HCT116 (cell line): ENCODE results near the gene DBX1. TPM values are rescaled to one million over a fixed set of nuclear protein-coding genes. Genes with fewer than 3 reads are reported as not detected.

Source experiments
- ATAC-seq: fragments of 200-7000 bp; cut with Tn5 transposase; 2 replicates; pipeline ENCODE4 v1.9.1; 2020; ENCODE audit warnings: mild to moderate bottlenecking, moderate library complexity
- BruUV-seq: library from RNA; stranded (reverse); fragments of 400-500 nt; replicated peaks from 2 replicates; lab custom pipeline; 2021; lab: Mats Ljungman, UMichigan
- CTCF ChIA-PET: fragments of 300-600 bp; sonication (Branson Sonifier 250); formaldehyde crosslinking; loops from one replicate; lab custom pipeline; 2021; ENCODE audit warnings: antibody characterized with exemption; lab: Charles Lee
- POLR2A ChIA-PET: fragments of 300-600, 350-600 bp; sonication (Branson Sonifier 250); formaldehyde crosslinking; loops from one replicate; lab custom pipeline; 2021; ENCODE audit warnings: antibody characterized with exemption; lab: Charles Lee
- RAD21 ChIA-PET, 2 experiments: fragments of 300-600 bp; sonication (Branson Sonifier 250); formaldehyde crosslinking; loops; one replicate each; lab custom pipeline; 2023; ENCODE audit warnings: low total read pairs in 2 of 2; ENCODE audit not compliant: uncharacterized antibody in 2 of 2, unreplicated experiment in 2 of 2, low non-redundant PET in 1 of 2; lab: Charles Lee
- DNase-seq: peaks from one replicate; pipeline ENCODE4 v3.0.0-alpha.2; 2010; ENCODE audit warnings: low read depth, low spot score
- H2AFZ ChIP-seq: fragments of 200-600 bp; shearing (Covaris generic), sonication (generic); 2 replicates; pipeline ENCODE4 v1.6.1; 2017; ENCODE audit warnings: low read depth, mixed run types, mixed read lengths, antibody characterized with exemption, low read length; ENCODE audit not compliant: poor library complexity, severe bottlenecking
- H3K27ac ChIP-seq: 2 replicates; pipeline ENCODE4 v1.5.1; 2012; ENCODE audit warnings: low read depth, low read length
- H3K27me3 ChIP-seq: fragments of 200-600 bp; sonication (generic); 2 replicates; pipeline ENCODE4 v1.6.1; 2016; ENCODE audit warnings: mixed run types, low read length, mixed read lengths; ENCODE audit not compliant: insufficient read depth
- H3K36me3 ChIP-seq, 2 experiments: fragments of 200-500 bp in 1 of 2; fragments of 200-600 bp in 1 of 2; sonication (Bioruptor generic) in 1 of 2; sonication (generic) in 1 of 2; 2 replicates each; pipeline versions ENCODE4 v1.5.1 to v1.6.1; 2014 to 2016; ENCODE audit warnings: low read length in 2 of 2, inconsistent platforms in 1 of 2, mixed read lengths in 1 of 2, mixed run types in 1 of 2; ENCODE audit not compliant: insufficient read depth in 2 of 2, control insufficient read depth in 1 of 2
- H3K4me1 ChIP-seq, 2 experiments: fragments of 200-600 bp in 1 of 2; sonication (generic) in 1 of 2; 2 replicates each; pipeline versions ENCODE4 v1.5.1 to v1.6.1; 2012 to 2017; ENCODE audit warnings: low read length in 2 of 2, inconsistent platforms in 1 of 2, mild to moderate bottlenecking in 1 of 2, mixed read lengths in 1 of 2, mixed run types in 1 of 2, moderate library complexity in 1 of 2; ENCODE audit not compliant: insufficient read depth in 2 of 2, control insufficient read depth in 1 of 2
- H3K4me2 ChIP-seq: fragments of 200-600 bp; sonication (generic); 2 replicates; pipeline ENCODE4 v1.6.1; 2017; ENCODE audit warnings: mixed run types, low read length, mixed read lengths
- H3K4me3 ChIP-seq, 2 experiments: fragments of 200-600 bp in 1 of 2; sonication (generic) in 1 of 2; replicated peaks in 1 of 2; 2 replicates each; pipeline ENCODE4 v1.5.1; 2011 to 2016; ENCODE audit warnings: low read length in 2 of 2, control low read depth in 1 of 2, low read depth in 1 of 2, mild to moderate bottlenecking in 1 of 2, mixed read lengths in 1 of 2, mixed run types in 1 of 2
- H3K79me2 ChIP-seq: fragments of 200-600 bp; sonication (generic); 2 replicates; pipeline ENCODE4 v1.6.1; 2017; ENCODE audit warnings: mild to moderate bottlenecking, mixed run types, low read length, moderate library complexity, mixed read lengths; ENCODE audit not compliant: insufficient read depth
- H3K9ac ChIP-seq: fragments of 200-600 bp; sonication (generic); 2 replicates; pipeline ENCODE4 v1.6.1; 2016; ENCODE audit warnings: low read length, mixed read lengths
- H3K9me2 ChIP-seq: fragments of 200-600 bp; sonication (generic), shearing (Covaris generic); 2 replicates; pipeline ENCODE4 v1.6.1; 2017; ENCODE audit warnings: mixed run types, mild to moderate bottlenecking, moderate library complexity; ENCODE audit not compliant: insufficient read depth
- H3K9me3 ChIP-seq, 2 experiments: fragments of 200-500 bp in 1 of 2; fragments of 200-600 bp in 1 of 2; sonication (Bioruptor generic) in 1 of 2; sonication (generic) in 1 of 2; 2 replicates each; pipeline ENCODE4 v1.6.1; 2014 to 2017; ENCODE audit warnings: low read length in 2 of 2, mixed read lengths in 2 of 2, inconsistent platforms in 1 of 2, low read depth in 1 of 2, mild to moderate bottlenecking in 1 of 2, mixed run types in 1 of 2, moderate library complexity in 1 of 2; ENCODE audit not compliant: control insufficient read depth in 1 of 2, insufficient read depth in 1 of 2
- H4K20me1 ChIP-seq: fragments of 200-600 bp; sonication (generic), shearing (Covaris generic); 2 replicates; pipeline ENCODE4 v1.6.1; 2017; ENCODE audit warnings: mixed run types, mild to moderate bottlenecking, moderate library complexity; ENCODE audit not compliant: insufficient read depth
- RAD21 ChIP-seq: IDR thresholded peaks from 2 replicates; pipeline ENCODE4 v1.6.1; 2012; ENCODE audit warnings: low read depth, mild to moderate bottlenecking
- SP1 ChIP-seq: IDR thresholded peaks from 2 replicates; pipeline ENCODE4 v1.6.1; 2012; ENCODE audit warnings: low read depth
- TCF7L2 ChIP-seq: IDR thresholded peaks from 2 replicates; pipeline ENCODE4 v1.7.0; 2011; ENCODE audit warnings: borderline replicate concordance, inconsistent platforms; ENCODE audit not compliant: insufficient read depth, insufficient read length; ENCODE audit errors: extremely low read depth
- intact Hi-C: fragments of 100-400 bp; cut with micrococcal nuclease; formaldehyde crosslinking; loops from 2 replicates; pipeline ENCODE4 v1.10.0; 2022
- total RNA-seq: library from RNA; stranded (reverse); gene quantifications from one replicate; pipeline ENCODE4 v1.2.1, GENCODE V29; 2021; ENCODE audit not compliant: unreplicated experiment
- TF ChIP-seq, protein P1 (sequence below), 3 experiments: fragments of 200-600 bp in 1 of 3; sonication (generic) in 1 of 3; IDR thresholded peaks in 2 of 3; conservative IDR thresholded peaks in 1 of 3; 2 replicates each; pipeline ENCODE4 v1.5.1; 2012 to 2017; ENCODE audit warnings: low read depth in 2 of 3, low read length in 2 of 3, antibody characterized with exemption in 1 of 3, borderline replicate concordance in 1 of 3, control low read depth in 1 of 3, mild to moderate bottlenecking in 1 of 3, mixed read lengths in 1 of 3, mixed run types in 1 of 3, moderate library complexity in 1 of 3; ENCODE audit not compliant: insufficient read depth in 1 of 3
- TF ChIP-seq, protein P2 (sequence below): IDR thresholded peaks from 2 replicates; pipeline ENCODE4 v1.6.1; 2011; ENCODE audit warnings: mild to moderate bottlenecking, low read length, moderate library complexity; ENCODE audit not compliant: insufficient replicate concordance; ENCODE audit errors: extremely low read depth

The DBX1 gene
- total RNA-seq, 1 experiment from 2014 or later: not detected

DNA sequence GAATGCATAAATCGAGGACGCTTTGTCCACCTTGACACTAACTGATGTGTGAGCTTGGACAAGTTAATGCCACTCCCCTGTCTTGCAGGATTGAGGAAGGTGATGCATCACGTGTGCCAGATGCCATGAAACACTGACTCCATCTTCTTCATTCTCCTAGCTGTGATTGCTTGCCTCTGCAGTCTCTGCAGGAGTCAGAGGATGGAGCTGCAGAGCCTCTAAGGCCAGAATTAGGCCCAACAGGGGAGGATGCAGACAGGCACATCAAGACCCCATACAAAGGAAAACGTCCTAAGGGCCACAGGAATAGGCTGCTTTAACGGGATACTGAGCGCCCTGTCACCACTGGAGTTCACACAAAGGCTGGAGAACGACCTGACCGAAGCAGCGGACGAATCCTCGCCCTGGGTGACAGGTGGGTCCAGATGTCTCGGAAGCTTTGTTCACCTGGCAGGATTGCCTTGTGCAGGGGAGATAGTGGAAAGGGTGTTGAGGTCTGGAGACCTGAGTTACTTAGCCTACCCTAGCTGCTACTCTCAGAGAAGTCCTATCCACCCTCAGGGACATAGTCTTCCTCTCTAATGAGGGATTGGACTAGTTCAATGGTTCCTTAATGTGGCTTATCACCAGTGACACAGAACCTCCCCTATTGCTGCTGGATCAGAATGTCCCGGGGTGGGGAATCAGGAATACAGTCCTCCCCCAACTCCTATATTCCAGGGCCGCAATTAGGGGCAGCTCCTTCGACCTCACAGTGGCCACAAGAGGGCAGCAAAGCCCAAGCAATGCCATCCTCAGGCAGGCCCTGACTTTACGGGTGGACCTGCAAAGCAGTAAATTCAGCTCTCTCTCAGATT lies 32.4 kb downstream of the DBX1 start:
- intact Hi-C loops: loop anchor here (1.0 to 2.0 kb wide), 5 partner anchors 189 to 544 kb away; no protein-coding TSS in a partner anchor

More for the DNA sequence above, 32.4 kb downstream of the DBX1 start:
- peak; percentile 44 for DNase-seq
- TF ChIP-seq, protein P1, sequence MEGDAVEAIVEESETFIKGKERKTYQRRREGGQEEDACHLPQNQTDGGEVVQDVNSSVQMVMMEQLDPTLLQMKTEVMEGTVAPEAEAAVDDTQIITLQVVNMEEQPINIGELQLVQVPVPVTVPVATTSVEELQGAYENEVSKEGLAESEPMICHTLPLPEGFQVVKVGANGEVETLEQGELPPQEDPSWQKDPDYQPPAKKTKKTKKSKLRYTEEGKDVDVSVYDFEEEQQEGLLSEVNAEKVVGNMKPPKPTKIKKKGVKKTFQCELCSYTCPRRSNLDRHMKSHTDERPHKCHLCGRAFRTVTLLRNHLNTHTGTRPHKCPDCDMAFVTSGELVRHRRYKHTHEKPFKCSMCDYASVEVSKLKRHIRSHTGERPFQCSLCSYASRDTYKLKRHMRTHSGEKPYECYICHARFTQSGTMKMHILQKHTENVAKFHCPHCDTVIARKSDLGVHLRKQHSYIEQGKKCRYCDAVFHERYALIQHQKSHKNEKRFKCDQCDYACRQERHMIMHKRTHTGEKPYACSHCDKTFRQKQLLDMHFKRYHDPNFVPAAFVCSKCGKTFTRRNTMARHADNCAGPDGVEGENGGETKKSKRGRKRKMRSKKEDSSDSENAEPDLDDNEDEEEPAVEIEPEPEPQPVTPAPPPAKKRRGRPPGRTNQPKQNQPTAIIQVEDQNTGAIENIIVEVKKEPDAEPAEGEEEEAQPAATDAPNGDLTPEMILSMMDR (IDR thresholded peaks at IDR 0.05 in 2 of 3, conservative IDR thresholded peaks at IDR 0.05 in 1 of 3; ENCODE audit: borderline replicate concordance in 1 of 3, insufficient read depth in 1 of 3, low read depth in 2 of 3, low read length in 2 of 3): peak; percentile 71 to 88 (median 83)
- TF ChIP-seq SP1 (no peak), TCF7L2 (no peak), RAD21 (peak; percentile 88)
- TF ChIP-seq, protein P2, sequence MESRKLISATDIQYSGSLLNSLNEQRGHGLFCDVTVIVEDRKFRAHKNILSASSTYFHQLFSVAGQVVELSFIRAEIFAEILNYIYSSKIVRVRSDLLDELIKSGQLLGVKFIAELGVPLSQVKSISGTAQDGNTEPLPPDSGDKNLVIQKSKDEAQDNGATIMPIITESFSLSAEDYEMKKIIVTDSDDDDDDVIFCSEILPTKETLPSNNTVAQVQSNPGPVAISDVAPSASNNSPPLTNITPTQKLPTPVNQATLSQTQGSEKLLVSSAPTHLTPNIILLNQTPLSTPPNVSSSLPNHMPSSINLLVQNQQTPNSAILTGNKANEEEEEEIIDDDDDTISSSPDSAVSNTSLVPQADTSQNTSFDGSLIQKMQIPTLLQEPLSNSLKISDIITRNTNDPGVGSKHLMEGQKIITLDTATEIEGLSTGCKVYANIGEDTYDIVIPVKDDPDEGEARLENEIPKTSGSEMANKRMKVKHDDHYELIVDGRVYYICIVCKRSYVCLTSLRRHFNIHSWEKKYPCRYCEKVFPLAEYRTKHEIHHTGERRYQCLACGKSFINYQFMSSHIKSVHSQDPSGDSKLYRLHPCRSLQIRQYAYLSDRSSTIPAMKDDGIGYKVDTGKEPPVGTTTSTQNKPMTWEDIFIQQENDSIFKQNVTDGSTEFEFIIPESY: no peak
- no peaks in the 10 kb centered on the region for H3K27me3 ChIP-seq
- no peak overlapping the region for H2AFZ ChIP-seq
- H3K36me3 ChIP-seq: no peaks in the 10 kb centered on the region
- peaks cover 0 to 9% of the 10 kb centered on the region in 2 experiments; a peak in 1 of 4 replicates for H3K4me1 ChIP-seq
- ATAC-seq: peak; percentile 92
- H3K79me2 ChIP-seq: no peaks in the 10 kb centered on the region
- RAD21 ChIA-PET: interaction anchor here (0.9 to 1.2 kb wide), 4 partner anchors 16 to 482 kb away, joined by 3 to 6 read pairs (median 3); no protein-coding TSS in a partner anchor
- POLR2A ChIA-PET: no interaction called here
- H3K9ac ChIP-seq: no peak overlapping the region
- no peak overlapping the region for H3K27ac ChIP-seq
- H3K9me3 ChIP-seq: no peaks in the 10 kb centered on the region
- no peaks in the 10 kb centered on the region for H3K9me2 ChIP-seq
- CTCF ChIA-PET: interaction anchor here (0.5 to 3.7 kb wide), 30 partner anchors 10 to 1051 kb away, joined by 3 to 84 read pairs (median 5); no protein-coding TSS in a partner anchor
- no peak overlapping the region for H3K4me3 ChIP-seq
- H3K4me2 ChIP-seq: no peak overlapping the region
- H4K20me1 ChIP-seq: no peaks in the 10 kb centered on the region
- BruUV-seq: no TSS peak
